H1 (cell line): ENCODE data around the gene NLRP6. TPM values are rescaled to one million over a fixed set of nuclear protein-coding genes. Genes with fewer than 3 reads are reported as not detected.

Experiments used
- CTCF ChIA-PET: fragments of 300-600 bp; sonication (Branson Sonifier 250); formaldehyde crosslinking; loops from one replicate; lab custom pipeline; 2021; ENCODE audit not compliant: partially characterized antibody; lab: Charles Lee
- POLR2A ChIA-PET: fragments of 300-600 bp; sonication (Branson Sonifier 250); formaldehyde crosslinking; loops from one replicate; lab custom pipeline; 2021; ENCODE audit warnings: inconsistent platforms; ENCODE audit not compliant: partially characterized antibody; lab: Charles Lee
- DNase-seq, 2 experiments: peaks; one replicate each; pipeline versions ENCODE4 v3.0.0 to v3.0.0-alpha.2; 2010 to 2022; ENCODE audit warnings: low spot score in 2 of 2, low read depth in 1 of 2, mixed read lengths in 1 of 2
- FAIRE-seq: peaks from 2 replicates; lab custom pipeline; 2011; peaks lifted over from hg19 to GRCh38; lab: Jason Lieb, UNC
- H2AFZ ChIP-seq: 2 replicates; pipeline ENCODE4 v1.8.1; 2012; ENCODE audit warnings: low read length, inconsistent platforms
- H2AK5ac ChIP-seq: 2 replicates; pipeline ENCODE4 v1.6.1; 2013; ENCODE audit warnings: low read depth, low read length
- H2BK120ac ChIP-seq: replicated peaks from 2 replicates; pipeline ENCODE3; 2013; ENCODE audit warnings: low read depth, low read length, inconsistent platforms
- H2BK12ac ChIP-seq: 2 replicates; pipeline ENCODE4 v1.6.1; 2013; ENCODE audit warnings: low read depth, low read length
- H2BK15ac ChIP-seq: 2 replicates; pipeline ENCODE4 v1.6.1; 2013; ENCODE audit warnings: low read length
- H2BK20ac ChIP-seq: 2 replicates; pipeline ENCODE4 v1.6.1; 2013; ENCODE audit warnings: low read length
- H2BK5ac ChIP-seq: 2 replicates; pipeline ENCODE4 v1.6.1; 2013; ENCODE audit warnings: low read depth, low read length
- H3K14ac ChIP-seq: 2 replicates; pipeline ENCODE4 v1.6.1; 2013; ENCODE audit warnings: inconsistent platforms; ENCODE audit not compliant: insufficient read length
- H3K18ac ChIP-seq: 2 replicates; pipeline ENCODE4 v1.6.1; 2013; ENCODE audit warnings: low read length; ENCODE audit errors: extremely low read depth
- H3K23ac ChIP-seq: 2 replicates; pipeline ENCODE4 v1.6.1; 2013; ENCODE audit warnings: inconsistent platforms; ENCODE audit not compliant: insufficient read length
- H3K23me2 ChIP-seq: 2 replicates; pipeline ENCODE4 v1.6.1; 2013; ENCODE audit warnings: low read depth, low read length
- H3K27ac ChIP-seq: 2 replicates; pipeline ENCODE4 v1.6.1; 2011; ENCODE audit warnings: low read depth, low read length, inconsistent platforms
- H3K27me3 ChIP-seq, 4 experiments: replicated peaks in 1 of 4; 1 replicate in 1 of 4; 2 replicates in 3 of 4; pipeline versions ENCODE4 v1.6.1 to v1.8.1; 2011 to 2013; ENCODE audit warnings: low read length in 3 of 4, mild to moderate bottlenecking in 3 of 4, inconsistent platforms in 2 of 4, mixed read lengths in 2 of 4, moderate library complexity in 1 of 4; ENCODE audit not compliant: control insufficient read depth in 3 of 4, insufficient read depth in 3 of 4; ENCODE audit errors: extremely low read depth in 1 of 4
- H3K36me3 ChIP-seq, 4 experiments: 2 replicates each; pipeline versions ENCODE4 v1.6.1 to v1.8.1; 2011 to 2013; ENCODE audit warnings: mild to moderate bottlenecking in 4 of 4, low read length in 3 of 4, moderate library complexity in 2 of 4, control low read depth in 1 of 4, inconsistent platforms in 1 of 4; ENCODE audit not compliant: insufficient read depth in 4 of 4, control insufficient read depth in 2 of 4
- H3K4ac ChIP-seq: replicated peaks from 2 replicates; pipeline ENCODE3; 2013; ENCODE audit warnings: low read length, low read depth, mixed read lengths, inconsistent platforms; ENCODE audit not compliant: insufficient read length
- H3K4me1 ChIP-seq, 4 experiments: replicated peaks in 1 of 4; 1 replicate in 1 of 4; 2 replicates in 3 of 4; pipeline versions ENCODE4 v1.6.1 to v1.8.1; 2011 to 2013; ENCODE audit warnings: low read length in 3 of 4, inconsistent platforms in 2 of 4, mixed read lengths in 1 of 4; ENCODE audit not compliant: insufficient read depth in 4 of 4, control insufficient read depth in 3 of 4
- H3K4me2 ChIP-seq, 2 experiments: 2 replicates each; pipeline versions ENCODE4 v1.6.1 to v1.8.1; 2011 to 2013; ENCODE audit warnings: low read depth in 2 of 2, low read length in 2 of 2, control low read depth in 1 of 2, inconsistent platforms in 1 of 2, mild to moderate bottlenecking in 1 of 2; ENCODE audit not compliant: insufficient read depth in 1 of 2
- H3K4me3 ChIP-seq, 4 experiments: fragments of 200-600, 300-600 bp in 1 of 4; sonication (generic), shearing (Covaris generic), sonication (Bioruptor Twin) in 1 of 4; 2 replicates each; pipeline versions ENCODE4 v1.5.1 to v1.8.1; 2011 to 2016; ENCODE audit warnings: low read length in 4 of 4, low read depth in 3 of 4, control low read depth in 2 of 4, inconsistent platforms in 2 of 4, mild to moderate bottlenecking in 2 of 4, mixed read lengths in 1 of 4, moderate library complexity in 1 of 4; ENCODE audit not compliant: insufficient read depth in 2 of 4; ENCODE audit errors: extremely low read depth in 1 of 4
- H3K56ac ChIP-seq: replicated peaks from 2 replicates; pipeline ENCODE3; 2013; ENCODE audit warnings: low read depth, mild to moderate bottlenecking, mixed read lengths, low read length, inconsistent platforms; ENCODE audit not compliant: insufficient read length
- H3K79me1 ChIP-seq: 2 replicates; pipeline ENCODE4 v1.6.1; 2013; ENCODE audit warnings: low read depth, low read length, control low read depth
- H3K79me2 ChIP-seq, 2 experiments: 2 replicates each; pipeline versions ENCODE4 v1.6.1 to v1.8.1; 2012 to 2013; ENCODE audit warnings: low read length in 2 of 2, mild to moderate bottlenecking in 2 of 2, inconsistent platforms in 1 of 2; ENCODE audit not compliant: insufficient read depth in 2 of 2, control insufficient read depth in 1 of 2
- H3K9ac ChIP-seq, 4 experiments: replicated peaks in 1 of 4; 1 replicate in 1 of 4; 2 replicates in 3 of 4; pipeline versions ENCODE4 v1.6.1 to v1.8.1; 2011 to 2013; ENCODE audit warnings: low read depth in 3 of 4, low read length in 3 of 4, control low read depth in 2 of 4, mild to moderate bottlenecking in 2 of 4, moderate library complexity in 2 of 4, inconsistent platforms in 1 of 4; ENCODE audit errors: extremely low read depth in 1 of 4
- H3K9me3 ChIP-seq, 2 experiments: 2 replicates each; pipeline versions ENCODE4 v1.6.1 to v1.8.1; 2012 to 2013; ENCODE audit warnings: mild to moderate bottlenecking in 2 of 2, moderate library complexity in 2 of 2, control low read depth in 1 of 2, inconsistent platforms in 1 of 2, low read depth in 1 of 2, low read length in 1 of 2, mixed read lengths in 1 of 2; ENCODE audit not compliant: insufficient read depth in 2 of 2
- H4K20me1 ChIP-seq, 2 experiments: replicated peaks in 1 of 2; 2 replicates each; pipeline versions ENCODE3 to v1.8.1; 2011 to 2013; ENCODE audit warnings: inconsistent platforms in 2 of 2, low read length in 2 of 2, mild to moderate bottlenecking in 1 of 2; ENCODE audit not compliant: insufficient read depth in 2 of 2, control insufficient read depth in 1 of 2
- H4K5ac ChIP-seq: 2 replicates; pipeline ENCODE4 v1.6.1; 2013; ENCODE audit warnings: low read length, low read depth, mixed read lengths, inconsistent platforms; ENCODE audit not compliant: insufficient read length
- H4K8ac ChIP-seq: 2 replicates; pipeline ENCODE4 v1.8.0; 2013; ENCODE audit warnings: mild to moderate bottlenecking, moderate library complexity, low read length, inconsistent platforms; ENCODE audit not compliant: insufficient read depth; ENCODE audit errors: extremely low read depth
- H4K91ac ChIP-seq: replicated peaks from 2 replicates; pipeline ENCODE3; 2013; ENCODE audit warnings: low read length, mixed read lengths, inconsistent platforms; ENCODE audit not compliant: insufficient read length
- BACH1 ChIP-seq: IDR thresholded peaks from 2 replicates; pipeline ENCODE4 v1.6.1; 2012; ENCODE audit warnings: low read length, improper control_type of control experiment
- CBX8 ChIP-seq: fragments of 300-800, 300-1000 bp; sonication (generic); IDR thresholded peaks from 2 replicates; pipeline ENCODE4 v1.7.1; 2016; ENCODE audit warnings: low read depth, low read length, borderline replicate concordance
- CREB1 ChIP-seq: IDR thresholded peaks from 2 replicates; pipeline ENCODE4 v1.6.1; 2012; ENCODE audit warnings: inconsistent platforms
- HDAC2 ChIP-seq, 2 experiments: fragments of 300-600 bp in 1 of 2; sonication (generic) in 1 of 2; IDR thresholded peaks; 2 replicates each; pipeline ENCODE4 v1.6.1; 2011 to 2012; ENCODE audit warnings: low read depth in 2 of 2, low read length in 2 of 2, mild to moderate bottlenecking in 2 of 2, moderate library complexity in 2 of 2, borderline replicate concordance in 1 of 2, inconsistent platforms in 1 of 2
- KDM5A ChIP-seq: fragments of 200-600 bp; IDR thresholded peaks from 2 replicates; pipeline ENCODE4 v1.7.1; 2012; ENCODE audit warnings: mild to moderate bottlenecking, low read length, inconsistent platforms, mixed read lengths
- MAFK ChIP-seq: IDR thresholded peaks from 2 replicates; pipeline ENCODE4 v1.6.1; 2012; ENCODE audit warnings: low read depth, mild to moderate bottlenecking, improper control_type of control experiment, low read length
- NRF1 ChIP-seq: IDR thresholded peaks from 2 replicates; pipeline ENCODE4 v1.6.1; 2011; ENCODE audit warnings: mild to moderate bottlenecking, low read depth, low read length, improper control_type of control experiment
- POLR2AphosphoS5 ChIP-seq: IDR thresholded peaks from 2 replicates; pipeline ENCODE4 v1.6.1; 2011; ENCODE audit warnings: low read depth, low read length
- POU5F1 ChIP-seq: IDR thresholded peaks from 2 replicates; pipeline ENCODE4 v1.6.1; 2011; ENCODE audit warnings: low read depth, mild to moderate bottlenecking, low read length, moderate library complexity
- RAD21 ChIP-seq, 2 experiments: IDR thresholded peaks in 1 of 2; conservative IDR thresholded peaks in 1 of 2; 2 replicates each; pipeline ENCODE4 v1.6.1; 2011; ENCODE audit warnings: low read depth in 2 of 2, low read length in 2 of 2, improper control_type of control experiment in 1 of 2, inconsistent platforms in 1 of 2, mild to moderate bottlenecking in 1 of 2, moderate library complexity in 1 of 2
- RBBP5 ChIP-seq: IDR thresholded peaks from 2 replicates; pipeline ENCODE4 v1.7.1; 2012; ENCODE audit warnings: low read depth, mild to moderate bottlenecking, inconsistent platforms, low read length, moderate library complexity, borderline replicate concordance
- RFX5 ChIP-seq: IDR thresholded peaks from 2 replicates; pipeline ENCODE4 v1.6.1; 2011; ENCODE audit warnings: low read depth, low read length, improper control_type of control experiment, borderline replicate concordance
- SIRT6 ChIP-seq: IDR thresholded peaks from one replicate; pipeline ENCODE4 v1.7.1; 2012; ENCODE audit warnings: low read length, inconsistent platforms
- SP2 ChIP-seq: IDR thresholded peaks from 2 replicates; pipeline ENCODE4 v1.6.1; 2012; ENCODE audit warnings: mild to moderate bottlenecking, low read length, inconsistent platforms
- TAF1 ChIP-seq: IDR thresholded peaks from 2 replicates; pipeline ENCODE4 v1.6.1; 2011; ENCODE audit warnings: mild to moderate bottlenecking, low read depth, low read length
- TAF7 ChIP-seq: optimal IDR thresholded peaks from 2 replicates; pipeline ENCODE3; 2011; ENCODE audit warnings: low read depth, mild to moderate bottlenecking, inconsistent platforms, low read length, moderate library complexity, borderline replicate concordance
- polyA plus RNA-seq, 7 experiments: library from polyadenylated mRNA; depleted of rRNA in 3 of 7; stranded (reverse) in 5 of 7; unstranded in 2 of 7; fragments of >200 nt in 5 of 7; fragments of 200-250 nt in 2 of 7; gene quantifications; 1 replicate in 5 of 7; 2 replicates in 1 of 7; 4 replicates in 1 of 7; pipeline versions ENCODE4 v1.2.1 to v1.2.3, GENCODE V29; 2011 to 2013; ENCODE audit warnings: missing spikeins in 2 of 7, mixed read lengths in 2 of 7
- total RNA-seq: library from RNA; stranded (reverse); fragmentation: NEBNext Ultra II Directional; extraction: Animal tissue kit (Norgen Biotek cat#: 25700); gene quantifications from 2 replicates; pipeline ENCODE4 v1.2.1, GENCODE V29; 2021

NLRP6 gene
- total and polyA plus RNA-seq, 2 of the 8 experiments (the other 6 are each of a cell fraction or from before 2014, with no cell fraction given) = not detected

DNA sequence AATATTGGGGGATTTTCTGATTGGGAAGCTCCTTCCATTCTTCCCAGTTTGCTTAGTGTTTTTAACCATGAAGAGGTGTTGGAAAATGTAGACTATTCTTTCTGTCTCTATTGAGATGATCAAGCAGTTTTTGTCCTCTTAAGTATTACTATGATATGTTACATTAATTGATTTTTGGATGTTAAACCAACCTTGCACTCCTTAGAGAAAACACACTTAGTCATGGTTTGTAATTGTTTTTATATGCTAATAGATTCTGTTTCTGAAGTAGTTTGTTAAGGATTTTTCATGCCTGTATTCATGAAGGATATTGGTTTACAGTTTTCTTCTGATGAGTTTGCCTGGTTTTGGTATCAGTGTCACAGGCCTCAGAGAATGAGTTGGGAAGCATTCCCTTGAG lies 2.0 kb upstream of the NLRP6 start:
- H4K20me1 ChIP-seq = no peaks in the 10 kb centered on the region
- H2BK15ac ChIP-seq = no peak overlapping the region
- no peaks in the 10 kb centered on the region for H3K9me3 ChIP-seq
- H4K8ac ChIP-seq = no peak overlapping the region
- DNase-seq = no peak
- POLR2A ChIA-PET = interaction anchor here (1.3 kb wide), 1 partner anchor 9 kb away, joined by 4 read pairs; no protein-coding TSS in a partner anchor
- CTCF ChIA-PET = interaction anchor here (0.9 to 7.0 kb wide), 3 partner anchors 15 to 87 kb away, joined by 4 to 36 read pairs (median 5); no protein-coding TSS in a partner anchor
- H2AK5ac ChIP-seq = no peak overlapping the region
- no peak overlapping the region for H4K91ac ChIP-seq
- H2BK12ac ChIP-seq = no peak overlapping the region
- no peaks in the 10 kb centered on the region for H3K79me1 ChIP-seq
- H3K79me2 ChIP-seq = no peaks in the 10 kb centered on the region
- peaks cover 0 to 3% (median under 1%) of the 10 kb centered on the region in 4 experiments; a peak in 3 of 7 replicates for H3K4me1 ChIP-seq
- H3K23ac ChIP-seq = no peak overlapping the region
- no peak overlapping the region for H3K18ac ChIP-seq
- H3K4me3 ChIP-seq = no peak overlapping the region
- no peak overlapping the region for H3K4ac ChIP-seq
- peaks cover 0 to 3% (median 1%) of the 10 kb centered on the region in 4 experiments; a peak in 2 of 7 replicates for H3K27me3 ChIP-seq
- no peak overlapping the region for H2BK5ac ChIP-seq
- H3K14ac ChIP-seq = no peak overlapping the region
- H2AFZ ChIP-seq = no peak overlapping the region
- H3K36me3 ChIP-seq = no peaks in the 10 kb centered on the region
- no peak overlapping the region for H4K5ac ChIP-seq
- H3K4me2 ChIP-seq = no peak overlapping the region
- H3K23me2 ChIP-seq = no peaks in the 10 kb centered on the region
- H2BK20ac ChIP-seq = no peak overlapping the region
- no peak overlapping the region for H3K27ac ChIP-seq
- no peak for FAIRE-seq
- no peak overlapping the region for H2BK120ac ChIP-seq
- no peak overlapping the region for H3K56ac ChIP-seq
- H3K9ac ChIP-seq = no peak overlapping the region
- TF ChIP-seq RAD21 (IDR thresholded peaks at IDR 0.05 in 1 of 2, conservative IDR thresholded peaks at IDR 0.05 in 1 of 2; ENCODE audit: low read depth in 2 of 2, low read length in 2 of 2) (no peak), HDAC2 (IDR thresholded peaks at IDR 0.05; ENCODE audit: borderline replicate concordance in 1 of 2, low read depth in 2 of 2, low read length in 2 of 2) (no peak), POU5F1 (no peak), RFX5 (no peak), MAFK (no peak), TAF1 (no peak), SP2 (no peak), CBX8 (no peak), TAF7 (no peak), NRF1 (no peak), RBBP5 (no peak), CREB1 (no peak), BACH1 (no peak), KDM5A (no peak), SIRT6 (no peak), POLR2AphosphoS5 (no peak)
